Measurements from ENCODE around the gene ZNF326.

GRCh38 chr1:89959719-89960118, 35.2 kb upstream of the ZNF326 start:
- TF ChIP-seq CTCF (IDR thresholded peaks at IDR 0.05; ENCODE audit: insufficient read depth, low read length, poor library complexity, severe bottlenecking) (no peak), EZH2phosphoT487 (conservative IDR thresholded peaks at IDR 0.05; ENCODE audit: low read length) (no peak)
